ENCODE results near the gene AMIGO2. TPM values are rescaled to one million over a fixed set of nuclear protein-coding genes. Genes with fewer than 3 reads are reported as not detected.

The AMIGO2 gene
- total RNA-seq, 1 experiment from 2014 or later, result 6.5 TPM

DNA sequence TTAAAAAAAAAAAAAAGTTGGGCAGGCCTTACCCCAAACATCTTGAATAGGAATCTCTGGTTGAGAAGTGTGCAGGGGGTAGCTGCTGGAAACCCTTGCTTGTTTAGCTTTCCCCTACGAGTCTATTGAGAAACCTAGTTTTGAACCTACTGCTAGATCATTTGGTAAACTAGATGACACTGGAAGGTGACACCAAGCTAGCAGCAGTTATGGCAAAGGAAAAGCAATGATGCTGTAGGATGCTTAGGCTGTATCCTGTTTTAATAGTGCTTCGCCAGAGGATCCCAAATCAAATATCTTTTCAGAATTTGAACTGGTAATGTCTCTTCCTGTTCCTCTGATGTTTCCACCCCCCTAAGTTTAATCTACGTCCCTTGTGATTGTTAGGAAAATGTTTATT, 5.8 kb downstream of the AMIGO2 start (continued):
- TF ChIP-seq, protein P1, sequence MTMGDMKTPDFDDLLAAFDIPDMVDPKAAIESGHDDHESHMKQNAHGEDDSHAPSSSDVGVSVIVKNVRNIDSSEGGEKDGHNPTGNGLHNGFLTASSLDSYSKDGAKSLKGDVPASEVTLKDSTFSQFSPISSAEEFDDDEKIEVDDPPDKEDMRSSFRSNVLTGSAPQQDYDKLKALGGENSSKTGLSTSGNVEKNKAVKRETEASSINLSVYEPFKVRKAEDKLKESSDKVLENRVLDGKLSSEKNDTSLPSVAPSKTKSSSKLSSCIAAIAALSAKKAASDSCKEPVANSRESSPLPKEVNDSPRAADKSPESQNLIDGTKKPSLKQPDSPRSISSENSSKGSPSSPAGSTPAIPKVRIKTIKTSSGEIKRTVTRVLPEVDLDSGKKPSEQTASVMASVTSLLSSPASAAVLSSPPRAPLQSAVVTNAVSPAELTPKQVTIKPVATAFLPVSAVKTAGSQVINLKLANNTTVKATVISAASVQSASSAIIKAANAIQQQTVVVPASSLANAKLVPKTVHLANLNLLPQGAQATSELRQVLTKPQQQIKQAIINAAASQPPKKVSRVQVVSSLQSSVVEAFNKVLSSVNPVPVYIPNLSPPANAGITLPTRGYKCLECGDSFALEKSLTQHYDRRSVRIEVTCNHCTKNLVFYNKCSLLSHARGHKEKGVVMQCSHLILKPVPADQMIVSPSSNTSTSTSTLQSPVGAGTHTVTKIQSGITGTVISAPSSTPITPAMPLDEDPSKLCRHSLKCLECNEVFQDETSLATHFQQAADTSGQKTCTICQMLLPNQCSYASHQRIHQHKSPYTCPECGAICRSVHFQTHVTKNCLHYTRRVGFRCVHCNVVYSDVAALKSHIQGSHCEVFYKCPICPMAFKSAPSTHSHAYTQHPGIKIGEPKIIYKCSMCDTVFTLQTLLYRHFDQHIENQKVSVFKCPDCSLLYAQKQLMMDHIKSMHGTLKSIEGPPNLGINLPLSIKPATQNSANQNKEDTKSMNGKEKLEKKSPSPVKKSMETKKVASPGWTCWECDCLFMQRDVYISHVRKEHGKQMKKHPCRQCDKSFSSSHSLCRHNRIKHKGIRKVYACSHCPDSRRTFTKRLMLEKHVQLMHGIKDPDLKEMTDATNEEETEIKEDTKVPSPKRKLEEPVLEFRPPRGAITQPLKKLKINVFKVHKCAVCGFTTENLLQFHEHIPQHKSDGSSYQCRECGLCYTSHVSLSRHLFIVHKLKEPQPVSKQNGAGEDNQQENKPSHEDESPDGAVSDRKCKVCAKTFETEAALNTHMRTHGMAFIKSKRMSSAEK (CRISPR knock-in tag; IDR thresholded peaks at IDR 0.05; ENCODE audit: borderline replicate concordance), result no peak
- TF ChIP-seq RELA (CRISPR knock-in tag; IDR thresholded peaks at IDR 0.05; ENCODE audit: borderline replicate concordance) (no peak), PRRX2 (CRISPR knock-in tag; IDR thresholded peaks at IDR 0.05) (no peak)

DNA sequence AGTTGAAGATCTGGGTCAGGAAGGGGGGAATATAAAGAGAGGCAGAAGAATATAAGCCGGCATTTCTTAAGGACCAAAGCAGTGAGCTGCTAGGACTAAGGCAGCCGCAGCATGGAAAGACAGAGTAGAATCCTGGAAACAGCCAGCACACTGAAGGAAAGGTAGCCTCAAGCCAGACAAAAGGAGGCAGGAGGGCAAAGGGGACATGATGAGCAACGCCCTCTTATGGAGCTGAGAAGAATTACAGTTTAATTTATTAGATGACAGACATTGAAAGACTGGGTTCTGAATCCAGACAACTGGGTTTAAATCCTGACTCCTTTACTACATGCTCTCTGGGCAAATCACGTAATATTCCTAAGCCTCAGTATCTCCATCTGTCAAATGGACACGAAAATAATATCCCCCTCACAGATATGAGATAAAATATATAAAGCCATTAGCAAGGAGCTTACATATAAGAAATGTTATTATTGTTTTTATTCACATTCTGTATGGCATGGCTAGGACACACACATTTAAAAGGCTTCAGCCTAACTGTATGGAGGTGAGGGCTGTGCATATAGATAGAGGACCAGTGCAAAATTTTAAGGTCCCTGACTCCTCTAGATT, 8.4 kb downstream of the AMIGO2 start:
- CTCF ChIA-PET, result interaction anchor here (0.6 to 6.5 kb wide), 24 partner anchors 8 to 566 kb away, joined by 3 to 64 read pairs (median 4); partner anchors contain the start of genes AMIGO2 and PCED1B
- no peak overlapping the region for H3K4me3 Mint-ChIP-seq
- H3K4me1 Mint-ChIP-seq, result peaks cover 41% of the 10 kb centered on the region
- ATAC-seq (peak; percentile 74), DNase-seq (ENCODE audit: low spot score) (peak; percentile 22)
- H3K27me3 Mint-ChIP-seq (ENCODE audit: low read depth), result no peaks in the 10 kb centered on the region
- H3K36me3 Mint-ChIP-seq, result no peaks in the 10 kb centered on the region
- POLR2A ChIA-PET, result no interaction called here
- TF ChIP-seq TCF7 (CRISPR knock-in tag; IDR thresholded peaks at IDR 0.05; ENCODE audit: low read depth), result no peak
- TF ChIP-seq, protein P2, sequence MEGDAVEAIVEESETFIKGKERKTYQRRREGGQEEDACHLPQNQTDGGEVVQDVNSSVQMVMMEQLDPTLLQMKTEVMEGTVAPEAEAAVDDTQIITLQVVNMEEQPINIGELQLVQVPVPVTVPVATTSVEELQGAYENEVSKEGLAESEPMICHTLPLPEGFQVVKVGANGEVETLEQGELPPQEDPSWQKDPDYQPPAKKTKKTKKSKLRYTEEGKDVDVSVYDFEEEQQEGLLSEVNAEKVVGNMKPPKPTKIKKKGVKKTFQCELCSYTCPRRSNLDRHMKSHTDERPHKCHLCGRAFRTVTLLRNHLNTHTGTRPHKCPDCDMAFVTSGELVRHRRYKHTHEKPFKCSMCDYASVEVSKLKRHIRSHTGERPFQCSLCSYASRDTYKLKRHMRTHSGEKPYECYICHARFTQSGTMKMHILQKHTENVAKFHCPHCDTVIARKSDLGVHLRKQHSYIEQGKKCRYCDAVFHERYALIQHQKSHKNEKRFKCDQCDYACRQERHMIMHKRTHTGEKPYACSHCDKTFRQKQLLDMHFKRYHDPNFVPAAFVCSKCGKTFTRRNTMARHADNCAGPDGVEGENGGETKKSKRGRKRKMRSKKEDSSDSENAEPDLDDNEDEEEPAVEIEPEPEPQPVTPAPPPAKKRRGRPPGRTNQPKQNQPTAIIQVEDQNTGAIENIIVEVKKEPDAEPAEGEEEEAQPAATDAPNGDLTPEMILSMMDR (IDR thresholded peaks at IDR 0.05), result peak; percentile 57
- H3K9me3 Mint-ChIP-seq, result no peaks in the 10 kb centered on the region
- H3K27ac Mint-ChIP-seq, result no peak overlapping the region

DNA sequence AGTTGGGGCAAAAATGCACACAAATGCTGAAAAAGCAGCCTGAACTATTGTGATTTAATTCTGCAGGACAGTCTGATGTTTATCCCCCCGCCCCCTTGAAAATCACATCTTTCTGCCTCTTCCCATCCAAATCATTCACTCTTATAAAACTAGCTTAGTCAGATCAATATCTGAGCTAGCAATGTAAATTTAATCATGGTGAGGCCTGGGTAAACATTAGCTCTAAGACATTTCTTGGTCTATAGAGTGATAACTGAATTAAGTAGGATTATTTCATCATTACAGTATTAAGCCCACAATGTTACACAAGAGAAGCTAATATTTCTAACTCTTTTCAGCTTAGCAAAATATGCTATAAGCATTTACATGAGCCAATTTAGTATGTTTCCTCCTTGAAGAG, 9.4 kb downstream of the AMIGO2 start:
- Mint-ChIP-seq H3K4me3 (no peak overlapping the region), H3K36me3 (no peaks in the 10 kb centered on the region), H3K27me3 (ENCODE audit: low read depth) (no peaks in the 10 kb centered on the region), H3K27ac (no peak overlapping the region), H3K9me3 (no peaks in the 10 kb centered on the region), H3K4me1 (peaks cover 31% of the 10 kb centered on the region)
- no peak for DNase-seq (ENCODE audit: low spot score)
- ATAC-seq, result no peak
- POLR2A ChIA-PET, result no interaction called here
- CTCF ChIA-PET, result interaction anchor here (0.8 to 6.5 kb wide), 8 partner anchors 9 to 477 kb away, joined by 3 to 64 read pairs (median 6); partner anchors contain the start of genes AMIGO2 and PCED1B
- no peak for TF ChIP-seq CBFB (CRISPR knock-in tag; IDR thresholded peaks at IDR 0.05; ENCODE audit: low read depth)
- no peak for TF ChIP-seq TEAD1 (CRISPR knock-in tag; IDR thresholded peaks at IDR 0.05)
- no peak for TF ChIP-seq MYBL2 (CRISPR knock-in tag; IDR thresholded peaks at IDR 0.05)
- TF ChIP-seq, protein P3, sequence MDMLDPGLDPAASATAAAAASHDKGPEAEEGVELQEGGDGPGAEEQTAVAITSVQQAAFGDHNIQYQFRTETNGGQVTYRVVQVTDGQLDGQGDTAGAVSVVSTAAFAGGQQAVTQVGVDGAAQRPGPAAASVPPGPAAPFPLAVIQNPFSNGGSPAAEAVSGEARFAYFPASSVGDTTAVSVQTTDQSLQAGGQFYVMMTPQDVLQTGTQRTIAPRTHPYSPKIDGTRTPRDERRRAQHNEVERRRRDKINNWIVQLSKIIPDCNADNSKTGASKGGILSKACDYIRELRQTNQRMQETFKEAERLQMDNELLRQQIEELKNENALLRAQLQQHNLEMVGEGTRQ (CRISPR knock-in tag; IDR thresholded peaks at IDR 0.05), result no peak
- TF ChIP-seq, protein P4, sequence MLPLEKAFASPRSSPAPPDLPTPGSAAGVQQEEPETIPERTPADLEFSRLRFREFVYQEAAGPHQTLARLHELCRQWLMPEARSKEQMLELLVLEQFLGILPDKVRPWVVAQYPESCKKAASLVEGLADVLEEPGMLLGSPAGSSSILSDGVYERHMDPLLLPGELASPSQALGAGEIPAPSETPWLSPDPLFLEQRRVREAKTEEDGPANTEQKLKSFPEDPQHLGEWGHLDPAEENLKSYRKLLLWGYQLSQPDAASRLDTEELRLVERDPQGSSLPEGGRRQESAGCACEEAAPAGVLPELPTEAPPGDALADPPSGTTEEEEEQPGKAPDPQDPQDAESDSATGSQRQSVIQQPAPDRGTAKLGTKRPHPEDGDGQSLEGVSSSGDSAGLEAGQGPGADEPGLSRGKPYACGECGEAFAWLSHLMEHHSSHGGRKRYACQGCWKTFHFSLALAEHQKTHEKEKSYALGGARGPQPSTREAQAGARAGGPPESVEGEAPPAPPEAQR (CRISPR knock-in tag; IDR thresholded peaks at IDR 0.05), result no peak
- TF ChIP-seq EMX1 (CRISPR knock-in tag; IDR thresholded peaks at IDR 0.05), result no peak
- no peak for TF ChIP-seq FOXJ3 (CRISPR knock-in tag; IDR thresholded peaks at IDR 0.05; ENCODE audit: borderline replicate concordance)
- TF ChIP-seq ZNF671 (CRISPR knock-in tag; IDR thresholded peaks at IDR 0.05), result no peak
- TF ChIP-seq, protein P5, sequence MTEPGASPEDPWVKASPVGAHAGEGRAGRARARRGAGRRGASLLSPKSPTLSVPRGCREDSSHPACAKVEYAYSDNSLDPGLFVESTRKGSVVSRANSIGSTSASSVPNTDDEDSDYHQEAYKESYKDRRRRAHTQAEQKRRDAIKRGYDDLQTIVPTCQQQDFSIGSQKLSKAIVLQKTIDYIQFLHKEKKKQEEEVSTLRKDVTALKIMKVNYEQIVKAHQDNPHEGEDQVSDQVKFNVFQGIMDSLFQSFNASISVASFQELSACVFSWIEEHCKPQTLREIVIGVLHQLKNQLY (CRISPR knock-in tag; IDR thresholded peaks at IDR 0.05), result no peak
- TF ChIP-seq, protein P6, sequence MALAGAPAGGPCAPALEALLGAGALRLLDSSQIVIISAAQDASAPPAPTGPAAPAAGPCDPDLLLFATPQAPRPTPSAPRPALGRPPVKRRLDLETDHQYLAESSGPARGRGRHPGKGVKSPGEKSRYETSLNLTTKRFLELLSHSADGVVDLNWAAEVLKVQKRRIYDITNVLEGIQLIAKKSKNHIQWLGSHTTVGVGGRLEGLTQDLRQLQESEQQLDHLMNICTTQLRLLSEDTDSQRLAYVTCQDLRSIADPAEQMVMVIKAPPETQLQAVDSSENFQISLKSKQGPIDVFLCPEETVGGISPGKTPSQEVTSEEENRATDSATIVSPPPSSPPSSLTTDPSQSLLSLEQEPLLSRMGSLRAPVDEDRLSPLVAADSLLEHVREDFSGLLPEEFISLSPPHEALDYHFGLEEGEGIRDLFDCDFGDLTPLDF (CRISPR knock-in tag; IDR thresholded peaks at IDR 0.05), result no peak
- TF ChIP-seq TEAD4 (CRISPR knock-in tag; IDR thresholded peaks at IDR 0.05), result no peak
- no peak for TF ChIP-seq ESRRA (CRISPR knock-in tag; IDR thresholded peaks at IDR 0.05; ENCODE audit: borderline replicate concordance)
- TF ChIP-seq CREM (CRISPR knock-in tag; IDR thresholded peaks at IDR 0.05), result no peak
- TF ChIP-seq NFE2L1 (CRISPR knock-in tag; IDR thresholded peaks at IDR 0.05), result no peak
- TF ChIP-seq, protein P7, sequence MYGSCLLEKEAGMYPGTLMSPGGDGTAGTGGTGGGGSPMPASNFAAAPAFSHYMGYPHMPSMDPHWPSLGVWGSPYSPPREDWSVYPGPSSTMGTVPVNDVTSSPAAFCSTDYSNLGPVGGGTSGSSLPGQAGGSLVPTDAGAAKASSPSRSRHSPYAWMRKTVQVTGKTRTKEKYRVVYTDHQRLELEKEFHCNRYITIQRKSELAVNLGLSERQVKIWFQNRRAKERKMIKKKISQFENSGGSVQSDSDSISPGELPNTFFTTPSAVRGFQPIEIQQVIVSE (CRISPR knock-in tag; IDR thresholded peaks at IDR 0.05; ENCODE audit: borderline replicate concordance), result no peak
- no peak for TF ChIP-seq ZNF263 (CRISPR knock-in tag; IDR thresholded peaks at IDR 0.05; ENCODE audit: low read depth)
- no peak for TF ChIP-seq SOX15 (CRISPR knock-in tag; IDR thresholded peaks at IDR 0.05)
- TF ChIP-seq TCF7 (CRISPR knock-in tag; IDR thresholded peaks at IDR 0.05; ENCODE audit: low read depth), result no peak
- no peak for TF ChIP-seq ZNF121 (CRISPR knock-in tag; IDR thresholded peaks at IDR 0.05)
